Measurements from ENCODE around the gene TREML4.

DNA sequence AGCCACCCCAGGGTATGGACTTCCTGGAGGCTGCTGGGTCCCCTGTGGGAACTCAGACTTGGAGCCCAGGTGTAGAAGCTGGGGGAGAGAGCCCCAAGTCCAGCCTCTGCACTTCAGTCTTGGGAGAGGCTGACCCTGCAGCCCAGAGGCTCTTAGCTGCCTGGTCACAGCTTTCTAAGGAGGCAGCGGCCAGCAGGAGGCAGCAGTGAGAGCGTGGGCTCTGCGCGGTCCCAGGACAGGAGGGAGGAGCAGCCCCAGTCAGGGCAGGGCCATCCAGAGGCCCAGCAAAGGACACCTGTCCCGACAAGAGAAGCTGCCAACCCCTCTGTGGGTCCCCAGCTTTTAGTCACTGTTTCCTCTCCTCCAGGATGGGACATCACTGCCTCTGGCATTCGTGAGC, 36.6 kb upstream of the TREML4 start:
- TF ChIP-seq RFX5 (IDR thresholded peaks at IDR 0.05; ENCODE audit: borderline replicate concordance, low read depth, low read length) = no peak
- TF ChIP-seq, protein P1, sequence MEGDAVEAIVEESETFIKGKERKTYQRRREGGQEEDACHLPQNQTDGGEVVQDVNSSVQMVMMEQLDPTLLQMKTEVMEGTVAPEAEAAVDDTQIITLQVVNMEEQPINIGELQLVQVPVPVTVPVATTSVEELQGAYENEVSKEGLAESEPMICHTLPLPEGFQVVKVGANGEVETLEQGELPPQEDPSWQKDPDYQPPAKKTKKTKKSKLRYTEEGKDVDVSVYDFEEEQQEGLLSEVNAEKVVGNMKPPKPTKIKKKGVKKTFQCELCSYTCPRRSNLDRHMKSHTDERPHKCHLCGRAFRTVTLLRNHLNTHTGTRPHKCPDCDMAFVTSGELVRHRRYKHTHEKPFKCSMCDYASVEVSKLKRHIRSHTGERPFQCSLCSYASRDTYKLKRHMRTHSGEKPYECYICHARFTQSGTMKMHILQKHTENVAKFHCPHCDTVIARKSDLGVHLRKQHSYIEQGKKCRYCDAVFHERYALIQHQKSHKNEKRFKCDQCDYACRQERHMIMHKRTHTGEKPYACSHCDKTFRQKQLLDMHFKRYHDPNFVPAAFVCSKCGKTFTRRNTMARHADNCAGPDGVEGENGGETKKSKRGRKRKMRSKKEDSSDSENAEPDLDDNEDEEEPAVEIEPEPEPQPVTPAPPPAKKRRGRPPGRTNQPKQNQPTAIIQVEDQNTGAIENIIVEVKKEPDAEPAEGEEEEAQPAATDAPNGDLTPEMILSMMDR (IDR thresholded peaks at IDR 0.05; ENCODE audit: control extremely low read depth in 1 of 3, insufficient read depth in 1 of 3, low read depth in 1 of 3, low read length in 3 of 3) = peak; percentile 88 to 92 (median 88)
- no peak for TF ChIP-seq POLR2AphosphoS5 (IDR thresholded peaks at IDR 0.05; ENCODE audit: low read depth, low read length)
- TF ChIP-seq TBP (IDR thresholded peaks at IDR 0.05; ENCODE audit: low read depth, low read length) = no peak
- no peak for TF ChIP-seq SRF (IDR thresholded peaks at IDR 0.05; ENCODE audit: low read depth, low read length)
- TF ChIP-seq, protein P2, sequence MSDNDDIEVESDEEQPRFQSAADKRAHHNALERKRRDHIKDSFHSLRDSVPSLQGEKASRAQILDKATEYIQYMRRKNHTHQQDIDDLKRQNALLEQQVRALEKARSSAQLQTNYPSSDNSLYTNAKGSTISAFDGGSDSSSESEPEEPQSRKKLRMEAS (IDR thresholded peaks at IDR 0.05) = no peak
- TF ChIP-seq HDAC2 (IDR thresholded peaks at IDR 0.05; ENCODE audit: borderline replicate concordance in 1 of 2, low read depth in 2 of 2, low read length in 2 of 2) = no peak
- TF ChIP-seq CHD2 (IDR thresholded peaks at IDR 0.05; ENCODE audit: low read length) = no peak
- TF ChIP-seq, protein P3, sequence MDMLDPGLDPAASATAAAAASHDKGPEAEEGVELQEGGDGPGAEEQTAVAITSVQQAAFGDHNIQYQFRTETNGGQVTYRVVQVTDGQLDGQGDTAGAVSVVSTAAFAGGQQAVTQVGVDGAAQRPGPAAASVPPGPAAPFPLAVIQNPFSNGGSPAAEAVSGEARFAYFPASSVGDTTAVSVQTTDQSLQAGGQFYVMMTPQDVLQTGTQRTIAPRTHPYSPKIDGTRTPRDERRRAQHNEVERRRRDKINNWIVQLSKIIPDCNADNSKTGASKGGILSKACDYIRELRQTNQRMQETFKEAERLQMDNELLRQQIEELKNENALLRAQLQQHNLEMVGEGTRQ (IDR thresholded peaks at IDR 0.05; ENCODE audit: low read length) = no peak
- TF ChIP-seq CEBPB (IDR thresholded peaks at IDR 0.05; ENCODE audit: low read depth, low read length) = no peak
- TF ChIP-seq, protein P4, sequence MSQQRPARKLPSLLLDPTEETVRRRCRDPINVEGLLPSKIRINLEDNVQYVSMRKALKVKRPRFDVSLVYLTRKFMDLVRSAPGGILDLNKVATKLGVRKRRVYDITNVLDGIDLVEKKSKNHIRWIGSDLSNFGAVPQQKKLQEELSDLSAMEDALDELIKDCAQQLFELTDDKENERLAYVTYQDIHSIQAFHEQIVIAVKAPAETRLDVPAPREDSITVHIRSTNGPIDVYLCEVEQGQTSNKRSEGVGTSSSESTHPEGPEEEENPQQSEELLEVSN (IDR thresholded peaks at IDR 0.05) = no peak
- no peak for TF ChIP-seq GABPA (IDR thresholded peaks at IDR 0.05; ENCODE audit: borderline replicate concordance, insufficient read depth, low read length)
- TF ChIP-seq POLR2A (IDR thresholded peaks at IDR 0.05; ENCODE audit: control extremely low read depth in 1 of 2, low read depth in 2 of 2, low read length in 2 of 2) = no peak
- TF ChIP-seq RXRA (IDR thresholded peaks at IDR 0.05; ENCODE audit: insufficient read depth, low read depth, low read length) = no peak
